GM19468 (cell line): Measurements from ENCODE around the gene ZNF337.
"Not testable (repeated sequence)": the region's sequence is repeated elsewhere in the genome, so short reads cannot be mapped to it uniquely, and the experiment has no call there.

ENCODE experiments used
- ATAC-seq: cut with Tn5 transposase; IDR thresholded peaks from one replicate; pipeline ENCODE4 v1.9.1; 2021; ENCODE audit warnings: mild to moderate bottlenecking, moderate library complexity, moderate number of reproducible peaks; ENCODE audit not compliant: unreplicated experiment; ENCODE audit errors: extremely low read depth

The ZNF337 gene

GRCh38 chr20:25696371-25697131, at the start of gene ZNF337:
Gene ZNF337, minus strand, starts transcription at chr20:25696853. Its CDS starts 10,436 bp downstream, at chr20:25686417.
- ATAC-seq = peak; percentile 97

DNA sequence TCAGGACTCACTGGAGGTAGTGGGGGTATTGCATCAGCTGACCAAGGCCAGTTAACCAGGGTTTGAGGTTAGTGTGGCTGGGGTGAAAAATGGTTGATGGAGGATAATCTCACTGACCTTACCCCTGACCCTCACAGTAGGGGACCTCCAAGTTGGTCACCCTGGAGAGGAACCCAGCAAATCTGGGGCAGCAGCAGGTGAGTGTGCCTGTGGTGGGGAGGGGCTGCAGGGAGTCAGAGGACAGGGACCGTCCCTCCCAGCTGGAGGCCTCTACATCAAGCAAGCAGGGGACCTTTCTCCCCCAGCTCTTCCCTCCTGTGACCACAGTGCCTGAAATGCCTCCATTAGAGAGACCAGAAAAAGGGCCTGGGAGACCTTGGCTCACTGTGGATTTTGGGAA, 49.1 kb upstream of the ZNF337 start:
- ATAC-seq = no peak

GRCh38 chr20:25745100-25745499, 48.4 kb upstream of the ZNF337 start:
- ATAC-seq = no peak

- ATAC-seq = no peak
These were observed 47.6 kb upstream of the ZNF337 start for GRCh38 chr20:25744261-25744660.

- ATAC-seq = no peak
These were observed 44.4 kb upstream of the ZNF337 start for GRCh38 chr20:25741088-25741487.

GRCh38 chr20:25739615-25740320, 43.1 kb upstream of the ZNF337 start:
- no peak for ATAC-seq

GRCh38 chr20:25738198-25738597, 41.5 kb upstream of the ZNF337 start:
- no peak for ATAC-seq

DNA sequence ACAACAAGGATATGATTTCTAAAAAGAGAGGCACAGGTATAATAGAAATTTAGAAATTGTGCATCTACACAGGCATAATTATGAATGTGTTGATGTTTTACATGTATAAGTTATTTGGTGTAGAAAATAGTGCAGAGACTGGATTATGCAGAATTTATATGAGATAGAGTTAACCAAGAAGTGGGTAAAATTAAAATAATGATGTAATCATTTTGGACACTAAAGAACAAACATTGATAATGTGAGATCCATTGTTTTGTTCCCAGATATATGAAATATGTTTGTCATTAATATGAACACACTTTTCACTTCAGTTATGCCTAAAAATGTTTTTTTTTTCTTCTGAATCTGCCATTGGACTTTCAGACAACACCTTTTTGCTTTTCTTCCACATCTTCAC, 37.2 kb upstream of the ZNF337 start:
- no peak for ATAC-seq

DNA sequence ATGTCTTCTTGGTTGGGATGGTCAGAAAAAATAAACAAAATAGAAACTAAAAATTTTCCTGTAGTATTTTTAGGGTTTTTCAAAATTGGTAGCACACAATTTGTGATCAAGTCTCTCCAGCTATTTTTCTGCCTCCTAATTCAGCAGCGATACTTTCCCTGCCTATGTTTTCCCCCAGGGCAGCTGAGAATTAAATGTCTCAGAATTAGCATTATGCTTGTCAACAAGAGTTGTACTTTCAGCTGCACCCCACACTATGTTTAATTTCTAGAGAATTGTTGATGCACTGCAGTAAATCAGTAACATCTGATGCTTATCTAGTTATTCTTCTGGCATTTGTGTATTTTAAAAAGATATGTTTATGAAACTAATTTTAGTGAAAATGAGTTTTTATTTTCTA, 34.2 kb upstream of the ZNF337 start:
- ATAC-seq = no peak

- ATAC-seq = no peak
These were observed 29.7 kb upstream of the ZNF337 start for GRCh38 chr20:25726357-25726756.

- no peak for ATAC-seq
These were observed 29.0 kb upstream of the ZNF337 start for GRCh38 chr20:25725639-25726038.

DNA sequence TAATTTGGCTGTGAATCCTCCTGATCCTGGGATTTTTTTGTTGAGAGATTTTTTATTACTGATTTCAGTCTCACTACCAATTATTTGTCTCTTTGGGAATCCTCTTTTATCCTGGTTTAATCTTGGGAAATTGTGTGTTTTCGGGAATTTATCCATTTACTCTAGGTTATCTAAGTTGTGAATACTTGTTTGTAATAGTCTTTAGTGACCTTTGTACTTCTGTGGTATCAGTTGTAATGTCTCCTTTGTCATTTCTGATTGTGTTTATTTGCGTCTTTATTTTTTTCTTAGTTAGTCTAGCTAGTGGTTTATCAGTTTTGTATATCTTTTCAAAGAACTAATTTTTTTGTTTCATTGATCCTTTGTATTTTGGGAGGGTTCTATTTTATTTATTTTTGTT, 27.3 kb upstream of the ZNF337 start:
- ATAC-seq = no peak

- ATAC-seq = no peak
These were observed 23.6 kb upstream of the ZNF337 start for GRCh38 chr20:25720285-25720684.

GRCh38 chr20:25718896-25719809, 22.5 kb upstream of the ZNF337 start:
- ATAC-seq = not testable (repeated sequence)

DNA sequence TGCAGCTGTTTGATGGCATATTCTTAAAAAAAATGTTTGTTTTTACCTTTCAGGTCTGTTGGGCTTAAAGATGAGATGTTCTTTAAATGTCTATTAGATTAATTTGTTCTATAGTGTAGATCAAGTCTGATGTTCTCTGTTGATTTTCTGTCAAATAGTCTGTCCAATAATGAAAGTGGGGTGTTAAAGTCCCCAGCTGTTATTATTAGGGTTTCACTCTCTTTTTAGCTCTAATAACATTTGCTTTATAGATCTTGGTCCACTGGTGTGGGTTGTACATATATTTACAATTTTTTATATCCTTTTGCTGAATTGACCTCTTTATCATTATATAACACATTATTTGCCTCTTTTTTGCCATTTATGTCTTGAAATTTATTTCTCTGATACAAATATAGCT, 11.0 kb upstream of the ZNF337 start:
- no peak for ATAC-seq

GRCh38 chr20:25706793-25707192, 10.1 kb upstream of the ZNF337 start:
- no peak for ATAC-seq

DNA sequence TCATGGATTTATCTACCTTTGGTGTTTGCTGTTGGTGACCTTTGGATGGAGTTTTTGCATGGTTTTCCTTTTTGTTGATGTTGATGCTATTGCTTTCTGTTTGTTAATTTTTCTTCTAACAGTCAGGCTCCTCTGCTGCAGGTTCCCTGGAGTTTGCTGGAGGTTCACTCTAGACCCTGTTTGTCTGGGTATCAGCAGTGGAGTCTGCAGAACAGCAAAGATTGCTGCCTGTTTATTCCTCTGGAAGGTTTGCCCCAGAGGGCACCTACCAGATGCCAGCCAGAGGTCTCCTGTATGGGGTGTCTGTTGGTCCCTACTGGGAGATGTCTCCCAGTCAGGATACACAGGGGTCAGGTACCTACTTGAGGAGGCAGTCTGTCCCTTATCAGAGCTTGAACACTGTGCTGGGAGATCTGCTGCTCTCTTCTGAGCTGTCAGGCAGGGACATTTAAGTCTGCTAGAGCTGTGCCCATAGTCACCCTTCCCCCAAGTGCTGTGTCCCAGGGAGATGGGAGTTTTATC, 9.2 kb upstream of the ZNF337 start:
- ATAC-seq = no peak

- not testable (repeated sequence) for ATAC-seq
These were observed 7.7 kb upstream of the ZNF337 start for GRCh38 chr20:25704303-25704702.

DNA sequence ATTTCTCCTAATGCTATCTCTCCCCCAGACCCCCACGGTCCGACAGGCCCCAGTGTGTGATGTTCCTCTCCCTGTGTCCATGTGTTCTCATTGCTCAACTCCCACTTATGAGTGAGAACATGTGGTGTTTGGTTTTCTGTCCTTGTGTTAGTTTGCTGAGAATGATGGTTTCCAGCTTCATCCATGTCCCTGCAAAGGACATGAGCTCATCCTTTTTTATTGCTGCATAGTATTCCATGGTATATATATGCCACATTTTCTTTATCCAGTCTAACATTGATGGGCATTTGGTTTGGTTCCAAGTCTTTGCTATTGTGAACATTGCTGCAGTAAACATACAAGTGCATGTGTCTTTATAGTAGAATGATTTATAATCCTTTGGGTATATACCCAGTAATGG, 4.2 kb upstream of the ZNF337 start:
- not testable (repeated sequence) for ATAC-seq

DNA sequence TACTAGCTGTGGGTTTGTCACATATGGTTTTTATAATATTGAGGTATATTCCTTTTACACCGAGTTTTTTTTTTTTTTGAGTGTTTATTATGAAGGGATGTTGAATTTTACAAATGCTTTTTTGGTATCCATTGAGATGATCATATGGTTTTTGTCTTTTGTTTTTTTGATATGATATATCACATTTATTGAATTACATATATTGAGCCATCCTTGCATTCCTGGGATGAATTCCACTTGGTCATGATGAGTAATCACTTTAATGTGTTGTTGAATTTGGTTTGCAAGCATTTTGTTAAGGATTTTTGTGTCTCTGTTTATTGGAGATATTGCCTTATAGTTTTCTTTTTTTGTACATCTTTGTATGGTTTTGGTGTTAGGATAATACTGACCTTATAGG, 3.3 kb upstream of the ZNF337 start:
- no peak for ATAC-seq

GRCh38 chr20:25697132-25697446, 436 bp upstream of the ZNF337 start:
- ATAC-seq = no peak
